Gastroesophageal sphincter (tissue), 4 donors: ENCODE measurements around the gene SMKR1. TPM values are rescaled to one million over a fixed set of nuclear protein-coding genes. Genes with fewer than 3 reads are reported as not detected.

Source experiments
- ATAC-seq: fragments of 150-250 bp; one replicate; pipeline ENCODE4 v1.9.1; 2016; ENCODE audit warnings: mild to moderate bottlenecking, moderate library complexity
- H3K27ac ChIP-seq, 4 donors: fragments of 200-600 bp; sonication (generic) in 3 of 4; 1 replicate in 3 of 4; 2 replicates in 1 of 4; pipeline ENCODE4 v1.5.1; 2016 to 2019
- H3K27me3 ChIP-seq: fragments of 200-600 bp; sonication (generic); one replicate; pipeline ENCODE4 v1.5.1; 2019
- H3K36me3 ChIP-seq, 2 donors: fragments of 200-600 bp; sonication (generic); one replicate each; pipeline ENCODE4 v1.5.1; 2019; ENCODE audit warnings: control low read depth in 1 of 2
- H3K4me1 ChIP-seq, 3 donors: fragments of 200-600 bp; sonication (generic); 1 replicate in 2 of 3; 2 replicates in 1 of 3; pipeline ENCODE4 v1.5.1; 2016 to 2019; ENCODE audit warnings: control low read depth in 2 of 3
- H3K4me3 ChIP-seq, 2 donors: fragments of 200-600 bp; sonication (generic); one replicate each; pipeline ENCODE4 v1.5.1; 2019; ENCODE audit warnings: mild to moderate bottlenecking in 1 of 2, moderate library complexity in 1 of 2
- H3K9me3 ChIP-seq, 3 donors: fragments of 200-600 bp; sonication (generic); one replicate each; pipeline ENCODE4 v1.5.1; 2017 to 2019; ENCODE audit warnings: control low read depth in 2 of 3
- CTCF ChIP-seq, 4 experiments: fragments of 200-600 bp in 2 of 4; fragments of 450-650 bp in 2 of 4; sonication (generic) in 1 of 4; IDR thresholded peaks; one replicate each; pipeline ENCODE4 v1.5.1; 2017 to 2019; ENCODE audit warnings: antibody characterized with exemption in 4 of 4, mild to moderate bottlenecking in 2 of 4, moderate library complexity in 2 of 4
- EP300 ChIP-seq: sonication (generic); formaldehyde crosslinking; IDR thresholded peaks from one replicate; pipeline ENCODE4 v1.6.1; 2017; ENCODE audit warnings: antibody characterized with exemption, mild to moderate bottlenecking
- POLR2A ChIP-seq, 2 donors: fragments of 450-650 bp; IDR thresholded peaks; one replicate each; pipeline ENCODE4 v1.6.1; 2017; ENCODE audit warnings: antibody characterized with exemption in 2 of 2, mild to moderate bottlenecking in 2 of 2, moderate library complexity in 1 of 2
- POLR2AphosphoS5 ChIP-seq: sonication (generic); formaldehyde crosslinking; IDR thresholded peaks from one replicate; pipeline ENCODE4 v1.6.1; 2017; ENCODE audit warnings: antibody characterized with exemption
- WGBS, 2 donors: methylation state at CpG; one replicate each; pipeline ENCODE4 v1.1.5; 2018; ENCODE audit warnings: low coverage in 1 of 2; 5-methylcytosine and 5-hydroxymethylcytosine counted together
- total RNA-seq, 4 donors: library from RNA; depleted of rRNA; stranded (reverse); fragments of >200 nt; gene quantifications; one replicate each; pipeline ENCODE4 v1.1.0, GENCODE V29; 2016

SMKR1 gene
- total RNA-seq, result not detected

- WGBS, 2 donors, result 20 to 42% methylated on average over 8 to 10 of the region's 89 CpGs
- Histone ChIP-seq H3K27ac (peak within 1 kb of the TSS in 1 of 4 donors; percentile 12), H3K36me3 (no peaks in the 10 kb centered on the region), H3K4me3 (peak within 1 kb of the TSS; percentile 26 to 68), H3K4me1 (peaks cover 0 to 19% (median 7%) of the 10 kb centered on the region in 3 donors), H3K27me3 (no peaks in the 10 kb centered on the region), H3K9me3 (no peaks in the 10 kb centered on the region)
- peak; percentile 93 for ATAC-seq
- TF ChIP-seq POLR2AphosphoS5, result no peak
- TF ChIP-seq POLR2A (IDR thresholded peaks at IDR 0.05), result no peak
- TF ChIP-seq EP300, result no peak
- peak in 1 of 4 experiments; percentile 3 for TF ChIP-seq CTCF (IDR thresholded peaks at IDR 0.05)
These were observed at the start of gene SMKR1 for GRCh38 chr7:129501760-129502707. Gene SMKR1 (plus strand): TSS chr7:129502531. CDS start chr7:129502825, 294 bp downstream.

- Histone ChIP-seq H3K4me3 (no peak overlapping the region), H3K9me3 (peaks cover 0 to 12% (median 0%) of the 10 kb centered on the region in 3 donors), H3K27me3 (no peaks in the 10 kb centered on the region), H3K4me1 (no peaks in the 10 kb centered on the region), H3K36me3 (peaks cover 0 to 17% of the 10 kb centered on the region in 2 donors), H3K27ac (no peak overlapping the region)
- TF ChIP-seq POLR2AphosphoS5, result no peak
- no peak for TF ChIP-seq CTCF (IDR thresholded peaks at IDR 0.05)
- TF ChIP-seq EP300, result no peak
- no peak for ATAC-seq
- 95% methylated on average over 2 of the region's 2 CpGs; no CpG with 5 or more reads in 1 of the 2 donors for WGBS, 2 donors
These were observed 49.6 kb upstream of the SMKR1 start for GRCh38 chr7:129452589-129453231.

GRCh38 chr7:129453510-129454248 lies 48.7 kb upstream of the SMKR1 start:
- H3K4me3 ChIP-seq, result no peak overlapping the region
- H3K4me1 ChIP-seq, result no peaks in the 10 kb centered on the region
- no peak overlapping the region for H3K27ac ChIP-seq
- 100% methylated on average over 1 of the region's 1 CpG; no CpG with 5 or more reads in 1 of the 2 donors for WGBS, 2 donors
- ATAC-seq, result no peak
- H3K9me3 ChIP-seq, result peaks cover 0 to 5% (median 0%) of the 10 kb centered on the region in 3 donors
- no peak for TF ChIP-seq POLR2AphosphoS5
- no peak for TF ChIP-seq POLR2A (IDR thresholded peaks at IDR 0.05)
- no peak for TF ChIP-seq EP300
- TF ChIP-seq CTCF (IDR thresholded peaks at IDR 0.05), result no peak
- H3K36me3 ChIP-seq, result peaks cover 0 to 27% of the 10 kb centered on the region in 2 donors
- no peaks in the 10 kb centered on the region for H3K27me3 ChIP-seq

GRCh38 chr7:129454249-129454551 lies 48.1 kb upstream of the SMKR1 start:
- Histone ChIP-seq H3K9me3 (no peaks in the 10 kb centered on the region), H3K4me3 (no peak overlapping the region), H3K36me3 (peaks cover 0 to 29% of the 10 kb centered on the region in 2 donors), H3K4me1 (no peaks in the 10 kb centered on the region), H3K27me3 (no peaks in the 10 kb centered on the region), H3K27ac (no peak overlapping the region)
- WGBS, 2 donors, result 87% methylated on average over 4 of the region's 4 CpGs; no CpG with 5 or more reads in 1 of the 2 donors
- ATAC-seq, result no peak
- TF ChIP-seq CTCF (IDR thresholded peaks at IDR 0.05), result no peak
- TF ChIP-seq EP300, result no peak
